B cell (primary cell): ENCODE data around the gene G0S2. TPM values are rescaled to one million over a fixed set of nuclear protein-coding genes. Genes with fewer than 3 reads are reported as not detected.

Experiments
- ATAC-seq: fragments of 200-7000 bp; cut with Tn5 transposase; one replicate; pipeline ENCODE4 v1.10.0; 2021; ENCODE audit warnings: low read depth, mild to moderate bottlenecking, moderate number of reproducible peaks, moderate library complexity
- CTCF ChIA-PET: fragments of 350-600 bp; sonication (Branson Sonifier 250); formaldehyde crosslinking; loops from one replicate; lab custom pipeline; 2021; ENCODE audit warnings: antibody characterized with exemption, inconsistent platforms; lab: Charles Lee
- POLR2A ChIA-PET: fragments of 350-600 bp; sonication (Branson Sonifier 250); formaldehyde crosslinking; loops from one replicate; lab custom pipeline; 2021; ENCODE audit warnings: antibody characterized with exemption; lab: Charles Lee
- DNase-seq: peaks from one replicate; pipeline ENCODE4 v3.0.0; 2013
- H2AFZ ChIP-seq: 2 replicates; pipeline ENCODE4 v1.6.1; 2012; ENCODE audit warnings: mild to moderate bottlenecking, low read depth, low read length; ENCODE audit not compliant: insufficient read depth, poor library complexity, severe bottlenecking
- H3K27ac ChIP-seq, 2 donors: 1 replicate in 1 of 2; 2 replicates in 1 of 2; pipeline ENCODE4 v1.5.1; 2012 to 2013; ENCODE audit warnings: low read length in 2 of 2, mild to moderate bottlenecking in 2 of 2, moderate library complexity in 1 of 2
- H3K27me3 ChIP-seq, 4 experiments: fragments of 200-600 bp in 1 of 4; sonication (generic) in 1 of 4; replicated peaks in 1 of 4; 1 replicate in 2 of 4; 2 replicates in 2 of 4; pipeline versions ENCODE4 v1.6.1 to v1.7.0; 2013 to 2016; ENCODE audit warnings: low read length in 3 of 4, mild to moderate bottlenecking in 2 of 4, mixed read lengths in 1 of 4, moderate library complexity in 1 of 4; ENCODE audit not compliant: insufficient read depth in 4 of 4, control insufficient read depth in 3 of 4; ENCODE audit errors: control extremely low read depth in 1 of 4
- H3K36me3 ChIP-seq, 2 experiments: replicated peaks in 1 of 2; 1 replicate in 1 of 2; 2 replicates in 1 of 2; pipeline versions ENCODE4 v1.6.1 to v1.7.1; 2013; ENCODE audit warnings: low read length in 1 of 2; ENCODE audit not compliant: insufficient read depth in 2 of 2, control insufficient read depth in 1 of 2; ENCODE audit errors: control extremely low read depth in 1 of 2, extremely low read depth in 1 of 2
- H3K4me1 ChIP-seq, 2 donors: fragments of 200-600 bp in 1 of 2; sonication (generic) in 1 of 2; 1 replicate in 1 of 2; 2 replicates in 1 of 2; pipeline versions ENCODE4 v1.5.1 to v1.6.1; 2013 to 2017; ENCODE audit warnings: low read length in 2 of 2; ENCODE audit not compliant: control insufficient read depth in 2 of 2, insufficient read depth in 2 of 2
- H3K4me2 ChIP-seq: replicated peaks from 2 replicates; pipeline ENCODE3; 2012; ENCODE audit warnings: mild to moderate bottlenecking, low read depth, low read length; ENCODE audit not compliant: poor library complexity, severe bottlenecking
- H3K4me3 ChIP-seq, 5 experiments: fragments of 200-600 bp in 1 of 5; sonication (generic) in 1 of 5; 1 replicate in 3 of 5; 2 replicates in 2 of 5; pipeline versions ENCODE4 v1.5.1 to v1.7.0; 2011 to 2016; ENCODE audit warnings: low read length in 4 of 5, mild to moderate bottlenecking in 4 of 5, low read depth in 2 of 5, control low read depth in 1 of 5, moderate library complexity in 1 of 5; ENCODE audit not compliant: insufficient read depth in 1 of 5; ENCODE audit errors: control extremely low read depth in 1 of 5, extremely low read depth in 1 of 5
- H3K79me2 ChIP-seq: fragments of 200-600 bp; sonication (generic); one replicate; pipeline ENCODE4 v1.6.0; 2016; ENCODE audit warnings: low read length; ENCODE audit not compliant: control insufficient read depth, insufficient read depth
- H3K9ac ChIP-seq: fragments of 200-600 bp; sonication (generic); 2 replicates; pipeline ENCODE4 v1.6.1; 2017; ENCODE audit warnings: mild to moderate bottlenecking, low read length, moderate library complexity
- H3K9me3 ChIP-seq, 3 donors: one replicate each; pipeline versions ENCODE4 v1.6.1 to v1.7.1; 2013; ENCODE audit warnings: low read length in 2 of 3; ENCODE audit not compliant: control insufficient read depth in 2 of 3, insufficient read depth in 1 of 3; ENCODE audit errors: control extremely low read depth in 1 of 3
- H4K20me1 ChIP-seq: 2 replicates; pipeline ENCODE4 v1.6.0; 2012; ENCODE audit warnings: mild to moderate bottlenecking, low read length; ENCODE audit not compliant: insufficient read depth, control insufficient read depth, poor library complexity, severe bottlenecking
- H3K27ac Mint-ChIP-seq: one replicate; pipeline ENCODE4 v1.8.0; 2021; ENCODE audit warnings: mixed read lengths
- H3K27me3 Mint-ChIP-seq: one replicate; pipeline ENCODE4 v1.8.0; 2021; ENCODE audit warnings: mixed read lengths
- H3K4me1 Mint-ChIP-seq: one replicate; pipeline ENCODE4 v1.8.0; 2021; ENCODE audit warnings: mixed read lengths
- H3K4me3 Mint-ChIP-seq: one replicate; pipeline ENCODE4 v1.8.0; 2021; ENCODE audit warnings: mixed read lengths
- H3K9me3 Mint-ChIP-seq: one replicate; pipeline ENCODE4 v1.8.0; 2022; ENCODE audit warnings: mixed read lengths; ENCODE audit not compliant: insufficient read depth
- CTCF ChIP-seq: fragments of 200-600 bp; IDR thresholded peaks from one replicate; pipeline ENCODE4 v1.8.0; 2022; ENCODE audit warnings: antibody characterized with exemption, mild to moderate bottlenecking
- EZH2 ChIP-seq: IDR thresholded peaks from 2 replicates; pipeline ENCODE4 v1.6.1; 2012; ENCODE audit warnings: borderline replicate concordance, low read depth, mild to moderate bottlenecking, moderate library complexity, low read length; ENCODE audit not compliant: insufficient read depth, poor library complexity, severe bottlenecking
- WGBS: methylation state at CpG from one replicate; pipeline ENCODE4 v1.1.5; 2013; ENCODE audit warnings: missing lambda C conversion rate; ENCODE audit not compliant: insufficient coverage; 5-methylcytosine and 5-hydroxymethylcytosine counted together
- intact Hi-C: fragments of 100-400 bp; cut with micrococcal nuclease; formaldehyde crosslinking; loops from one replicate; pipeline ENCODE4 v1.10.0; 2022
- polyA plus RNA-seq: library from polyadenylated mRNA; depleted of rRNA; stranded (reverse); fragments of >200 nt; gene quantifications from 2 replicates; pipeline ENCODE4 v1.2.3, GENCODE V29; 2012
- total RNA-seq, 2 donors: library from RNA; stranded (reverse); fragments of 120-200 nt in 1 of 2; gene quantifications; 1 replicate in 1 of 2; 2 replicates in 1 of 2; pipeline versions ENCODE4 v1.2.3 to v1.2.4, GENCODE V29; 2013 to 2022

Gene G0S2
- total and polyA plus RNA-seq, 2 donors (not counting 1 experiment from before 2014, with no cell fraction given): 6.2 TPM; not detected in 1

GRCh38 chr1:209652873-209653401 is 22.3 kb upstream of the G0S2 start:
- no peaks in the 10 kb centered on the region for H3K36me3 ChIP-seq
- H3K9me3 ChIP-seq: no peaks in the 10 kb centered on the region
- 10% methylated on average over 1 of the region's 3 CpGs for whole genome bisulfite sequencing
- Mint-ChIP-seq H3K4me1 (no peaks in the 10 kb centered on the region), H3K4me3 (no peak overlapping the region), H3K9me3 (no peaks in the 10 kb centered on the region), H3K27me3 (peaks cover 10% of the 10 kb centered on the region), H3K27ac (no peak overlapping the region)
- peaks cover 0 to 7% (median 0%) of the 10 kb centered on the region in 4 experiments for H3K27me3 ChIP-seq
- POLR2A ChIA-PET: no interaction called here
- H3K9ac ChIP-seq: no peak overlapping the region
- H3K4me3 ChIP-seq: no peak overlapping the region
- no peaks in the 10 kb centered on the region for H4K20me1 ChIP-seq
- no peak overlapping the region for H3K27ac ChIP-seq
- no peak for DNase-seq
- H2AFZ ChIP-seq: no peak overlapping the region
- intact Hi-C loops: loop anchor here (1.0 kb wide), 1 partner anchor 40 kb away; no protein-coding TSS in a partner anchor
- ATAC-seq: no peak
- CTCF ChIA-PET: interaction anchor here (0.6 to 2.0 kb wide), 4 partner anchors 9 to 154 kb away, joined by 3 to 7 read pairs (median 4); no protein-coding TSS in a partner anchor
- TF ChIP-seq EZH2 (no peak), CTCF (no peak)
- no peaks in the 10 kb centered on the region for H3K79me2 ChIP-seq
- H3K4me1 ChIP-seq: no peaks in the 10 kb centered on the region
- no peak overlapping the region for H3K4me2 ChIP-seq

- WGBS: 90% methylated on average over 7 of the region's 7 CpGs
- no peak for ATAC-seq
- Histone ChIP-seq H3K9ac (no peak overlapping the region), H2AFZ (no peak overlapping the region), H3K4me1 (no peaks in the 10 kb centered on the region), H3K27ac (no peak overlapping the region), H3K79me2 (no peaks in the 10 kb centered on the region), H3K9me3 (no peaks in the 10 kb centered on the region), H3K4me2 (no peak overlapping the region), H4K20me1 (no peaks in the 10 kb centered on the region), H3K36me3 (no peaks in the 10 kb centered on the region), H3K27me3 (peaks cover 0 to 8% (median 0%) of the 10 kb centered on the region in 4 experiments), H3K4me3 (no peak overlapping the region)
- no peak for DNase-seq
- TF ChIP-seq CTCF (no peak), EZH2 (no peak)
- Mint-ChIP-seq H3K9me3 (no peaks in the 10 kb centered on the region), H3K4me1 (no peaks in the 10 kb centered on the region), H3K27me3 (peaks cover 15% of the 10 kb centered on the region), H3K4me3 (no peak overlapping the region), H3K27ac (no peak overlapping the region)
- intact Hi-C loops: no loop called here
- POLR2A ChIA-PET: no interaction called here
- CTCF ChIA-PET: no interaction called here
These were observed 21.3 kb upstream of the G0S2 start for GRCh38 chr1:209653915-209654351.
